ENCODE data around the gene CLIP2.
"Not testable (repeated sequence)": the region's sequence is repeated elsewhere in the genome, so short reads cannot be mapped to it uniquely, and the experiment has no call there.

Gene CLIP2

DNA sequence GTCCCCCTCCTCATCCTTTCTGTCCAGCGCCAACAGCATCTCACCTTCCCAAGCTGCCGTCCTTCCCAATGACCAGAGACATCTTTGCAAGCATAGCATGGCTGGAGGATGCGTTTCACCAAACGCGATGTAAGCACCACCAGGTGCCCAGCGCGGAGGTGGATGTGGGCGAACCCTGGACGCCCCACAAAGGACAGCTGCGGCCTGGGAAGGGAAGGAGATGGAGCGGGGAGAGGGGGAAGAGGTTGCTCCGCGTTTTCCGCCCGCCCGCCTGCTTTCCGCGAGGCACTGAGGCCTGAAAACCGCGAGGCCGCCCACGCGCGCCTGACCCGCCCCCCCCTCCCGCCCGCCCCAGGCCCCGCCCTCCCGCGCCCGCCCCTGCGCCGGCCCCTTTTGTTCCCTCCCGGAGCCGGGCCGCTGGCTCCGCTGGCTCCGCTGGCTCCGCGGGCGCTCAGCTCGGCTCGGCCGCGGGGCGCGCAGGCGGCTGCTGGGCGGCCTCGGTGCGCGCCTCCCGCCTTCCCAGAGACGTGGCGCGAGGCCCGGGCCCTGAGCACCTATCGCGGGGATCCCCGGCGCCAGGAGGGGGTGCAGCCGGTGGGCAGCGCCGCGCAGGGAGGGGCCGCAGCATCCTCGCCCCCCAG, at the start of gene CLIP2:
Gene CLIP2, plus strand, starts transcription at position 390 of the 641 bp plus-strand sequence. CDS start 28,140 bp downstream, outside the sequence.
- peak; percentile 67 to 95 (median 88) for DNase-seq
- intact Hi-C loops (cut with DNase I) = loop anchor here (5.0 kb wide), 1 partner anchor 83 kb away; no protein-coding TSS in a partner anchor

DNA sequence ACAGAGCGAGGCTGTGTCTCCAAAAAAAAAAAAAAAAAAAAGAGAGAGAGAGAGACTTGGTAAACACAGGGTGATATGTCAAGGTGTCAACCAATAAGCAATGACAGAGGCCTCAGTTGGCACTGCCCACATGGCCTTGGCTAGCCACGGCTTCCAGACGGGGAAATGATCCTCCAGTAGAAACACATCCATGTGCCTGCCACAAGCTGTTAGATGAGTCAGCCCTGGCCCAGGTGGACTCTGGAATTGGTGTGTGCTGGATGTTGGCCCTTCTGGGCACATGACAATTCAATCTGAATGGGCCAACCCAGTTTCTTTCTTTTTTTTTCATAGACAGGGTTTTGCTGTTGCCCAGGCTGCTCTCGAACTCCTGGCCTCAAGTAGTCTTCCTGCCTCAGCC, 48.7 kb upstream of the CLIP2 start:
- intact Hi-C loops (cut with DNase I) = no loop called here
- DNase-seq = no peak

DNA sequence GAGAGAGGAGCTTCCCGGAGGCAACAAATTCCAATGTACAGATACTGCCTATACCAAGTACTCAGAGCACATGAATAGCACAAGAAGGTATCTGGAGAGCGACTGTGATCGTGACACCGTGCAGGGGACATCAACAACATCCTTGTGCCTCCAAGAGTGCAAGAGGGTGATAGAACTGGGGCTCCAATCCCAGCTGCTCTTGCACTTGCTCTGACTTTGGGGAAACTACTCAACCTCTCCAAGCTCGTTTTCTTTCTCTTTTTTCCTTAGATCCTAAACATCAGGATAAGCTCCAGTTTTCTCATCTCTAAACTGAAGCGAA, 47.1 kb upstream of the CLIP2 start:
- DNase-seq = no peak
- intact Hi-C loops (cut with DNase I) = no loop called here

DNA sequence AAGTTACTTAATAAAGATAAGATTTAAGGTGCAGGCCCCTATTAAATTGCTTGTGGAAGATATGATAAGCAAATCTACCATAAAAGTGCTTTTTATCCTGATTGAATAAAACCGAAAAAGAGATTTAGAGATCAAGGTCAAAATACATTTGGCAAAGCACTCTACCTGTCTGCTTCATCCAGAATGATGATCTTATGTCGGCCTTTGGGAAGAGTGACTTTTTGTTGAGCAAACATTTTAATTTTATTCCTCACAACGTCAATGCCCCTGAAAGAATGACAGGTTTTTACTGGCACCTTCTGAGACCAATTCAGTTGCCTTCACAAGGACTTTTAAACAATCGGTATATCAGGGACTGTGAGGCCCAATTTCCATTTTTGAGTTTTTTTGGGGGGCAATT, 42.7 kb upstream of the CLIP2 start:
- DNase-seq = no peak
- intact Hi-C loops (cut with DNase I) = no loop called here

DNA sequence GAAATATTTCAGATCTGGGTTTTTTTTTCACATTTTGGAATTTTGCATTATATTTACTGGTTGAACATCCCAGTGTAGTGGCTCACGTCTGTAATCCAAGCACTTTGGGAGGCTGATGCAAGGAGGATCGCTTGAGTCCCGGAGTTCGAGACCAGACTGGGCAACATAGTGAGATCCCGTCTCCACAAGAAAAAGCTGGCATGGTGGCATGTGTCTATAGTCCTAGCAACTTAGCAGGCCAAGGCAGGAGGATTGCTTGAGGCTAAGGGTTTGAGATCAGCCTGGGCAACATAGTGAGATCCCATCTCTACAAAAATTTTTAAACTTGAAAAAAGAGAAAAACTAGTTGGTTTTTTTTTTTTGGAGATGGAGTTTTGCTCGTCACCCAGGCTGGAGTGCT, 41.1 kb upstream of the CLIP2 start:
- intact Hi-C loops (cut with DNase I) = no loop called here
- DNase-seq = no peak

DNA sequence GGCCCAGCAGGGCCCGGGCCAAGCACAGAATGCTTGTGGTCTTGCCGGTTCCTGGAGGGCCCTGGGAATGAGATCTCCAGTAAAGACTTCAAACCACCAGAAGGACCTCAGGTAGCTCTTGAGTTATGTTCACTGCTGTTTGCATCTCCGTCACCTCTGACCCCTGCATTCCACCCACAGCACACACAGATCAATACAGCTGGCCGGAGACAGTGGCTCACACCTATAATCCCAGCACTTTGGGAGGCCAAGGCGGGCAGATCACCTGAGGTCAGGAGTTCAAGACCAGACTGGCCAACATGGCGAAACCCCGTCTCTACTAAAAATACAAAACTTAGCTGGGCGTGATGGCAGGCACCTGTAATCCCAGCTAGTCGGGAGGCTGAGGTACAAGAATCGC, 40.1 kb upstream of the CLIP2 start:
- DNase-seq; intact Hi-C loops (cut with DNase I): not testable (repeated sequence)

DNA sequence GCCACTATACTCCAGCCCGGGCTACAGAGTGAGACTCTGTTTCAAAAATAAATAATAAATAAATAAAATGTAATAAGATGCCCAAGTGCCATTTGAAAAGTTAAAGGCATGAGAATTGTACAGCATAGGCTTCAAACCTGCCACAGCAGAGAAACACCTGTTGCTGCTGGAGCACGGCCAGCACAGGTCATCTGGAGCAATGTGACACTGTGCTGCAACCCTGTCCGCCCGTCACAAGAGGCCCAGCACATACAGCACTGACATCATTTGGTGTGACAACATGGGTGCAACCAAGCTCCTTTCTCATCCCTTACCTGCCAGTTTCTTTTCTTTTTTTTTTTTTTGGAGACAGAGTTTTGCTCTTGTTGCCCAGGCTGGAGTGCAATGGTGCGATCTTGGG, 36.3 kb upstream of the CLIP2 start:
- intact Hi-C loops (cut with DNase I) = loop anchor here (5.0 to 10.0 kb wide), 2 partner anchors 46 to 142 kb away; no protein-coding TSS in a partner anchor
- DNase-seq = no peak

DNA sequence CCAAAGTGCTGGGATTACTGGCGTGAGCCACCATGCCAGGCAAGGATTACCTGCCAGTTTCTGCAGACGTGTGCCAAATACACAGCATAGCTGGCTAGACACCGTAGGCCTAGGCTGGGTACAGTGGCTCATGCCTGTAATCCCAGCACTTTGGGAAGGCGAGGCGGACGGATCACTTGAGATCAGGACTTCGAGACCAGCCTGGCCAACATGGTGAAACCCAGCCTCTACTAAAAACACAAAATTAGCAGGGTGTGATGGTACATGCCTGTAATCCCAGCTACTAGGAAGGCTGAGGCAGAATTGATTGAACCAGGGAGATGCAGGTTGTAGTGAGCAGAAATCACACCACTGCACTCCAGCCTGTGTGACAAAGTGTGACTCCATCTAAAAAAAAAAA, 35.9 kb upstream of the CLIP2 start:
- no peak for DNase-seq
- intact Hi-C loops (cut with DNase I) = loop anchor here (5.0 to 10.0 kb wide), 2 partner anchors 46 to 141 kb away; no protein-coding TSS in a partner anchor

DNA sequence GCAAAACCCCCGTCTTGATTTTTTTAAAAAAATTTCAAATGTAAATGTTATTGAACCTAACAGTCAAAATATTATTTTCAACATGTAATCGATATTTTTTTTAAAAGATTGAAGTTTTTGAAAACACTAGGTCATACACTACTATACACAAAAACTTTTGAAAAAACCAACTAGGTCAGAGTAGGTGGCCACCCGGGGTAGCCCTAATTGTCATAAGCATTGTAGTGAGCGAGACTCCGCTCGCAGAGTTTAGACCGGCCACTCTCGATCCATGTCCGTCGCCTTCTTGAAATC, 35.4 kb upstream of the CLIP2 start:
- intact Hi-C loops (cut with DNase I) = loop anchor here (5.0 to 10.0 kb wide), 2 partner anchors 46 to 141 kb away; no protein-coding TSS in a partner anchor
- DNase-seq = peak in 3 of 42 donors; percentile 7 to 28 (median 13)

DNA sequence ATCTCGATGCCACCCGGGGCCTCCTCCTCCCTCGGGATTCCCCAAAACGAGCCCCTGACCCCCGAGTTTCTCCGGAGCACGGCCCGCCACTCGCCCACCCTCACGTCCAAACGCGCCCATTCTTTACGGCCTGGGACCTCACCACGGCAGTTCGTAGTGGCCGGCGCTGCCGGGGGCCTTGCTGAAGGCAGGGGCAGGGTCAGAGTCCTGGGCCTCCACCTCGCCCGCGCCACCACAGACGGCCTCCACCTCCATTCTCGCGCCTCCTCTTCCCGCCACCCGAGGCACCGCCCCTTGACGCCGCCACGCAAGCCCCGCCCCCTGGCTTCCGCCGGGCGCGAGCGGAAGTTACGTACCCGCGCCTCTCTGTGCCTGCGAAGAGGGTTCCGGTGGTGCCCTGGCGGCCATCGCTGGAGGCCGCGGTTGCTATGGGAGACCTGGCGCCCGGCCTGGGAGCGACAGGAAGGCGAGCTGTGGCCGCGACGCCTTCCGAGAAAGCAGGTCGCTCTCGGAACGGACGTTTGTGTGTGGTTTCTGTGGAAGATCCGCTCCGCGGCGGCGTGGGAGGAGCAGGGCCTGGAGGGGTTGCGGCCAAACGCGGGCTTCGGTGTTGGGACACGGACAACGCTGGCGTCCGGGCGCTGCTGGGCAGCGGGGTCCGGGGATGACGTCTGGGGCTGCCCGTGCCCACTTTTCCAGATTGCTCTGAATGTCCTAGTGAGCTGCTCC, 34.9 kb upstream of the CLIP2 start, which contains the start of gene RFC2:
Gene RFC2, minus strand, starts transcription at position 271 of the 729 bp plus-strand sequence. Its CDS starts 16 bp downstream, at position 255.
- intact Hi-C loops (cut with DNase I) = loop anchor here (5.0 to 10.0 kb wide), 2 partner anchors 47 to 141 kb away; no protein-coding TSS in a partner anchor
- DNase-seq = peak; percentile 89 to 99 (median 97)

DNA sequence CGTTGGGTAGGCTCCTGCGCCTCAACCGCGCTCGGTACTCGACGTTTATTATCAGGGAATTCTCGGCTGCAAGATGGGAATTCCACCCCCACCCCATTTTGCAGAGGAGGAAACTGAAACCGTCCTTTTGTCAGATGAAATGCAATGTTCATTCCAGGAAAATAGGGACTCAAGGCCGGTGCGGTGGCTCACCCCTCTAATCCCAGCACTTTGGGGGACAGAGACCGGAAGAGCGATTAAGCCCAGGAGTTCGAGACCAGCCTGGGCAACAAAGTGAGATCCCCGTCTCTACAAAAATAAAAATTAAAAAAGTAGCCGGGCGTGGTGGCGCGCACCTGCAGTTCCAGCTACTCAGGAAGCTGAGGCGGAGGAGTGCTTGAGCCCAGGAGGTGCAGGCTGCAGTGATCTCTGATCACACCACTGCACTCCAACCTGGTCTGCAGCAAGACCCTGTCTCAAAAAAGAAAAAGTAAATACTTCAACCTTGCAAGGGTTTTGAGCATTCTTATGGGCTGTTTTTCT, 34.3 kb upstream of the CLIP2 start:
- intact Hi-C loops (cut with DNase I) = loop anchor here (5.0 to 10.0 kb wide), 2 partner anchors 48 to 140 kb away; no protein-coding TSS in a partner anchor
- DNase-seq = no peak

DNA sequence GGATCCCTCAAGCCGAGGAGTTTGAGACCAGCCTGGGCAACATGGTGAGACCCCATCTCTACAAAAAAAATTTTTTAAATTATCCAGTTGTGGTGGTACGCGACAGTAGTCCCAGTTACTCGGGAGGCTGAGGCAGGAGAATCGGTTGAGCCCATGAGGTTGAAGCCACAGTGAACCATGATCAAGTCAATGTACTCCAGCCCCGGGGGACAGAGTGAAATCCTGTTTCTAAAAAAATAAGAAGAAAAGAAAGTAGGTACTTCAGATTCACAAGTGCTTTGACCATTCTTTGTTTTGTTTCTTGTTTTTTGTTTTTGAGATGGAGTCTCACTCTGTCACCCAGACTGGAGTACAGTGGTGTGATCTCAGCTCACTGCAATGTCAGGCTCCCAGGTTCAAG, 33.7 kb upstream of the CLIP2 start:
- DNase-seq = not testable (repeated sequence)
- intact Hi-C loops (cut with DNase I) = loop anchor here (10.0 kb wide), 1 partner anchor 139 kb away; no protein-coding TSS in a partner anchor

DNA sequence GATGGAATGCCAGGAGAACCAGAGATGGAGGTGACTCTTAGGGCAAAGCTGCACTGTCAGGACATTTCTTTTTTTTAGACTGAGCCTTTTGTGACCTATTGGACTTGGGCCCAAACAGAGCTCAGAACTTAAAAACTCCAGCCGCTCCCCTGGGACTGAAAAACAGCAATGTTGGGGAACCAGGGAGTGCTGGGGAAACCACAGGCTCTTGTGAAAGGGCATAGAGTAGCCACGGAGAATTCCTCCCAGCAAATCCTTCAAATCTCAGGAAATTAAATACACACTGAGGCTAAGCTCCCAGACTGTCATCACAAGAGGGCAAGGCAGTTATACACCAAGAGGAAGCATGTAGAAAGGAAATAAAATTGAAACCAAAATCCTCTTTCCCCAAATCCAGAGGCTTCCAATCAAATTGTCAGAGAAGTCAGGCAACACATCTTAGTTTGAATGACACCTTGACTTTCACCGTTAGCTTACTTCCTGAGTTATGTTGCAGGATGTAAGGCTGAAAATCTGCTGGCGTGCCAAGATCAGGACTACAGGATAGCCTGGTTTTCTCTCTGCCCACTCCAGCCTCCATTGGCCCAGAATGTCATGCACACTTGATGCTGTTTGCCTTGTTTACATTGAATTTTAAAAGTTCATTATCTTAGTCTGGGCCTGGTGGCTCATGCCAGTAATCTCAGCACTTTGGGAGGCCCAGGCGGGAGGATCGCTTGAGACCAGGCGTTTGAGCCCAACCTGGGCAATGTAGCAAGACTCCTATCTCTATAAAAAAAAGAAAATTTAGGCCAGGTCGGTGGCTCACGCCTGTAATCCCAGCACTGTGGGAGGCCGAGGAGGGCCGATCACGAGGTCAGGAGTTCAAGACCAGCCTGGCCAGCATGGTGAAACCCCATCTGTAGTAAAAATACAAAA, 32.5 kb upstream of the CLIP2 start:
- intact Hi-C loops (cut with DNase I) = loop anchor here (10.0 kb wide), 1 partner anchor 138 kb away; no protein-coding TSS in a partner anchor
- DNase-seq = no peak

DNA sequence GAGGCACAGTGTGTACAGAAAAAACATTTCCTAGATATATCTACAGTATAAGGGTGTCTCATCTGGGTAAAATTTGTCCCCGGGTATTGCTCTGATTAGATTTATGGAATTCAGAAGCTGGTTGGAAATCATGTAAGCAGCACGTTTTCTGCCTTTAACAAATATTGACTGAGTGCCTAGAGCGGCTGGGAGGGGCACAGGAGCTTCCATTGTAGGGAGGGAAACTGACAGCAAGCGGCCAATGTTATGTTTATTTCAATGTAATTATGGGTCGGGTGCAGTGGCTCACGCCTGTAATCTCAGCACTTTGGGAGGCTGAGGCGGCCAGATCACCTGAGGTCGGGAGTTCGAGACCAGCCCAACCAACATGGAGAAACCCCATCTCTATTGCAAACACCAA, 30.6 kb upstream of the CLIP2 start:
- DNase-seq = no peak
- intact Hi-C loops (cut with DNase I) = loop anchor here (10.0 kb wide), 1 partner anchor 136 kb away; no protein-coding TSS in a partner anchor

DNA sequence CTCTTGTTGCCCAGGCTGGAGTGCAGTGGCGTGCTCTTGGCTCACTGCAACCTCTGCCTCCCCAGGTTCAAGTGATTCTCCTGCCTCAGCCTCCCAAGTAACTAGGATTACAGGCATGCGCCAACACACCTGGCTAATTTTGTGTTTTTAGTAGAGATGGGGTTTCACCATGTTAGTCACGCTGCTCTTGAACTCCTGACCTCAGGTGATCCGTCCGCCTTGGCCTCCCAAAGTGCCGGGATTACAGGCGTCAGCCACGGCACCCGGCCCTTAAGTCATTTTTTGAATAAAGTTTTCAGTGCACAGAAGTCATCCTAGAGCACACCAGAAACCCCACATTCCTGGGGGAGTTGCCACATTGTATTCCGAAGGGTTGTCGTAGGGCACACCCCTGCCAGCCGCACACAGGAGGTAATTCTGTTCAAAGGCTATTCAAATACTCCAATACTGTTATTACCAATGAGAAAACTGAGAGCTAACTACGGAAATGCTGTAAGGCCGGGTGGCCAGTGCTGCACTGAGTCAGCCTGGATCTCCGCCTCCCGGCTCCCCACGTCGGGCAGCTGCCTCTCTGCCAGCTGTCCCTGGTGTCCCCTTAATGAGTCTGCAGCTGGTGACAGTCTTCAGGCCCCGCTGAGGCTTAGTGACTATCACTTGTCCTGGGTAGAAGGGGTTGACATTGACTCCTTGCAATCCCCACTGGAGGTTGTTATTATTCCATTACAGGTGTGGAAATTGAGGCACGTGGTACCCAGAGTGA, 26.4 kb upstream of the CLIP2 start:
- no peak for DNase-seq
- intact Hi-C loops (cut with DNase I) = no loop called here

DNA sequence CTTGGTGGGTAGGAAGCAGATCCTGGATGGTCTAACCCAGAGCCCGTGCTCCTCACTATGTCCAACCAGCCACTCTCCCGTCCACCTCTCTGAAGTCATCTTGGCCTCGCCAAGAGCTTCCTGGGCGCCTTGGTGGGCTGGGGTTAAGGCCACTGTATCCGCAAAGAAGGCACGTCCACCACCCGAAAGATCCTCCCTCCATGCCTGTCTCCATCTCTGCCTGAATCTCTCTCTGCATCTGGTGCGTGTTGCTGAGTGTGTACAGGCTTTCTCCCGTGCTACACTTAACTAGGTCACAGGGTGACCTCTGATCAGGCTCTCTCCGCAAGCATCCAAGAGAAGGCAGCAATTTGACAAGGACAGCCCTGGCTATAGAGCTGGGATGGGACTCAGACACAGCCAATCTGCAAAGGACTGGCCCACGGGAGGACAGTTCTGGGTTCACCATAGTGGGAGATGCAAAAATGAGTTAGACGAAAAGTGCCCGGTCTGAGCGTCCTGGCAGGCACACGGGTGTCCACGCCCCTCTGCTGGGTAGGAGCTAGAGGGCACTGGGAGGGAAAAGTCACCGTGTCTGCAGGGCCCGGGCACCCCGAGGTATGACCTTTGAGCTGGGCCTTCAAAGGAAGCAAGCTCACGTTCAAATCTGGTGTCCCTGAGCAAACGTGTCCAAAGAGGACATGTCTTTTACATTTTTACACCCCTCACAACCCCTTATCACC, 25.6 kb upstream of the CLIP2 start:
- intact Hi-C loops (cut with DNase I) = no loop called here
- DNase-seq = no peak

DNA sequence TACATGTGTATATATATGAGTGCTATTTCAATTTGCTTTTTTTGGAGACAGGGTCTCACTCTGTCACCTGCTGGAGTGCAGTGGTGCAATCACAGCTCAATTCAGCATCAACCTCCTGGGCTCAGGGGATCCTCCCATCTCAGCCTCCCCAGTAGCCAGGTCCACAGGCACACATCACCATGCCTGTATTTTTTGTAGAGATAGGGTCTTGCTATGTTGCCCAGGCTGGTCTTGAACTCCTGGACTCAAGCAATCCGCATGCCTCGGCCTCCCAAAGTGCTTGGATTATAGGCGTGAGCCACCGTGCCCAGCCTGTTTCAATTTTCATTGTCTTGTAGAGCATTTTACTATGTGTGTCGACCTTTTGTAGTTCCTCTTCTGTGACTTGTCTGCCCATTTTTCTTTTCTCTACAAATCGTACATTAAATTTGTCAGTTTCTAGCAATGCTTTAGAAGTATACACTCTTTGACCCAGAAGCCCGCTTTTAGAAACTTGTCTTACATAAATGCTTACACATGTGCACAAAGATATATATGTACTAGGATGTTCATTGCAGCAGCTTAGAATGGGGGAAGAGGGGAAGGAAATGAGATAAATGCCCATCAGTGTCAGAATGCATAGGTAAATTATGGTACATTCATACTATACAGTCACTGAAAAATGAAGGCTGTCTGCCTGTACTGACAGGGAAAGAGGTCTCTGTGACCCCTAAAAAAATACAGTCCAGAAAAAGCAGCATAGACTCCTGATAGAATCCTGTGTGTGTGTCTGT, 22.8 kb upstream of the CLIP2 start:
- no peak for DNase-seq
- intact Hi-C loops (cut with DNase I) = no loop called here
